HG02623 (cell line): ENCODE measurements around the gene SP140L.
A peak's percentile ranks its signal among the peaks of the same experiment; 100 is the strongest.
"Not testable (repeated sequence)": the region's sequence is repeated elsewhere in the genome, so short reads cannot be mapped to it uniquely, and the experiment has no call there.

ENCODE experiments used
- ATAC-seq: cut with Tn5 transposase; IDR thresholded peaks from one replicate; pipeline ENCODE4 v1.9.1; 2021; ENCODE audit warnings: moderate library complexity; ENCODE audit not compliant: unreplicated experiment

Gene SP140L

DNA sequence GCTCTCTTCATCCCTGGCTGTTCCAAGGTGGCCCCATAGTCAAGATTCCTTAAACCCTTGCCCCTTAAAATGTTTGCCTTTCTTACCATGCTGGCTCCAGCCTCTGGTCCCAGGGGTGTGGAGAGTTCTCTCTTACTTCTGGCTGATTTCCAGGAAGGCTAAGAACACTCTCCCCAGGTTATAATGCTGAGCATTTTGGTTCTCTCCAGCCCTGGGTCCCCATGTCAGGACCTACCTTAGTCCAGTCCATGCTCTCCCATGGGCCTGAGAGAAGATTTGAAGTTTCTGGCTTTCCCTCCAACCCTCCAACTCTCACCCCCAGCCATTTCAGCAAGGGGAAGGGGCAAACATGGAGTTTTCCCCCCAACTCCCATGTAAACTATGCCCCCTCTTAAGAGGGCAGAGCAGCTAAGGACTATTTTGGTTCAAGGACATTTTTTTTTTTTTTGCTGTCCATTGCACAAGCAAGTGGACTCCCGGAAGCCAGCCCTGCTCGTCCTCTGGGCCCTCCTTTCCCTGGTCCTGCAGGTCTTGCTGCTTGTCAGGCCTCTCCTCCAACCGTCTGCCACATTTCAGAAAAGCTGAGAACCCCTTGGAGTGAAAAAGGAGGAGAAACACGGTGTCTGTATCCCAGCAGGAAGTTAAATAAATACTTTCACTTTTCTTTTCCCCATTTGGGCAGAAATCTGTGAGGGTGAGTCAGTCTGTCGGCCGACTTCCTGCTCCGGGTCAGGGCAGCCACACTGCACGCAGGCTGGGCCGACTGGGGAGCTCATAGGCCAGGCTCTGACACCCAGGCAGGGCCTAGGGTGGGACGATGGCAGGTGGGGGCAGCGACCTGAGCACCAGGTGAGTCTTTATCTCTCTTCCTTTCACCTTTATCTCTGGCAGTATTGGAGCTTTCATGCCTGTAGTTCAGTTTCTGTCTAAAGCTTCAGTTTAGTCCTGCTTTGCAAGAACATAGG is at the start of gene SP140L:
Gene SP140L, plus strand, starts transcription at position 741 of the 965 bp plus-strand sequence. Its CDS starts 77 bp downstream, at position 818.
- peak; percentile 85 for ATAC-seq

DNA sequence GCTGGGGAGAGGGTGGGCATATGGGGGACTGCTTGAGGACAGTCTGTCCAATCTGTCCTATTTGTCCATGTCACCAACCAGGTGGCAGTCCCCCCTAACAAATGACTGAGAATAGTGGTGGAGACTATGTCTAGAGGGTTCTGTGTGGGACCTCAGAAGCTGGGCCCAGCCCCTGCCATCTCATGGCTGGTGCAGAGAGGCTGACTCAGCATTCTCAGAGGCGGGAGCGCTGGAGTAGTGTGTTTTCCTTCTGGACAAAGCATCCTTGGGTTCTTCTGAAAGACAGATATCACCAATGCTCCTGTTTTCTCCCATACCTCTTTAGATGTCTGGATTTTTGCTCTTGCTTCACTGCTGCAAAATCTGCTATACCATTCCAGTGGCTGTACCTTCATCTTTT is 44.1 kb upstream of the SP140L start:
- ATAC-seq: no peak

DNA sequence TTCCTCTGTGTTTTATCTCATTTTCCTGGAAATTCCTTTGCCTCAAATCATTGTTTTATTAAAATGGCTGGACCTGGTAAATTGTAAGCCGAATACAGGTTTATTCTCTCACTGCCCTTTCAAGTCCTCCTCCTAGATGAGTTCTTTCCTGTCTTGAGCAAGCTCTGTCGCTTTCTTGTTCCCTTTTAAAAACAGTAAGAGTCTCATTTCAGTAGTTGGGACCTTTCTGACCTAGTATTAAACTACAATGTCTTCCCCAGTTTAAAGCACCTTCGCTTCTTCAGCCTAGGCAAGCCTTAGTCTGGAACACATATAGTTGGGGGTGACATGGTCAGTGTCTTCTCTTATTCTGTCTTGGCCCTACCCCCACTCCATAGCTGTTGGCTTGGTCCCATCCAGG is 40.9 kb upstream of the SP140L start:
- ATAC-seq: no peak

DNA sequence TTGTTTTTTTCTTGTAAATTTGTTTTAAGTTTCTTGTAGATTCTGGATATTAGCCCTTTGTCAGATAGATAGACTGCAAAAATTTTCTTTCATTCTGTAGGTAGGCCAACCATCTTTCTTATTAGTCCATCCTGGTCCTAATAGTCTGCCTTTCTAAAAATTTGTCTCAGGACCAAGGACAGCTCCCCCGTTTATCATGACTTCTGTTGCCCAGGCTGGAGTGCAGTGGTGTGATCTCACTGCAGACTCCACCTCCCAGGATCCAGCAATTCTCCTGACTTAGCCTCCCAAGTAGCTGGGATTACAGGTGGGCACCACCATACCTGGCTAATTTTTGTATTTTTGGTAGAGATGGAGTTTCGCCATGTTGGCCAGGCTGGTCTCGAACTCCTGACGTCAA is 37.7 kb upstream of the SP140L start:
- ATAC-seq: not testable (repeated sequence)

DNA sequence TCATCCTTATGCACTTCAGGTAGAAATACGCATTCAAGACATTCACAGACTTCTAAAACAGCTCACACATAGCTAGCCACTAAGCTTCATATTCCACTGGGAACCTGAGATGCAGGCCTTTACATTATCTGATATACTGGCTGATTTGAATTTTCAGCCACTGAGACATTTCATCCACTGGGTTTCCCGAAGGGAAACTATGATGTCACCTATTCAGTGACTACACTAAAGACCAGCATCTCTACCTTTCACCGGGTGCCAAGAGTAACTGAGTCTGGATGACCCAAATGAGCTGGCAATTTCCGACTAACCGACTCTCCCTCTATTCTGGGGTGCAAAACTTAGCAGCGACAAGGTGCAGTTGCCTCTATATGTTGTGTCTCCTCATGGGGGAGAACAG is 31.8 kb upstream of the SP140L start:
- no peak for ATAC-seq

DNA sequence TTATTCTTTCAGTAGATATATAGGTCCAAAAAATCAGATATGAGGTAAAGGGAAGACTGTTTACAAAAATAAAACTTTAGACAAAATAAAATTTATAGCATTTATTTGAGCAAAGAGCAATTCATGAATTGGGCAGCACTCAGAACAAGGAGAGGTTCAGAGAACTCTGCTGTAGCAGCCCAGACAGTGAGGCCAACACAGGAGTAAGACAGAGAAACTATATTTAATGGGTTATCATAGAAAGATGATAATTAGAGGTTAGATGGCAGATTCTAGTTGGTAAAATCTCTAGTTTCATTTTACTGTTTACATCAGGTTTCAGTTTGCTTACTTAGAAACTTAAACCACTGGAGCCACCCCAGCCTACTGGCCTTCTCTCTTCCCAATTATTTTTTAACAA is 30.1 kb upstream of the SP140L start:
- ATAC-seq: no peak

DNA sequence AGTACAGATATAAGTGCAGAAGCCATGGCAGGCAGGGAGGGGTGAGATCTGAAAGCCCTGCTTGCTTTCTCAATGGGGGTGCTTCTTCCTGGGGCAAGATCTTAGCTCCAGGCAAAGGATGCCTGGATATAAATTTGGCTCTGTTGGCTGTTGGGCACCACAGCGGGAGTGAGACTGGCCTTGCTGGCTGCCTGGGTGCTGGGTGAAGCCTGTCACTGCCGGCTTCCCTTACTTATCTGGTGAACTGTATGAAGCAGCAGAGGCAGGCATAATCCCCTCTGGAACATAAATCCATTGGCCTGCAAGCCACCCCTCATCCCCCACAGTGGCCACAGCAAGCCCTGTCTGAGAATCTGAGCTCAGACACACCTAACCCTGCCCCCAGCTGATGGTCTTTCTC is 27.4 kb upstream of the SP140L start:
- no peak for ATAC-seq

DNA sequence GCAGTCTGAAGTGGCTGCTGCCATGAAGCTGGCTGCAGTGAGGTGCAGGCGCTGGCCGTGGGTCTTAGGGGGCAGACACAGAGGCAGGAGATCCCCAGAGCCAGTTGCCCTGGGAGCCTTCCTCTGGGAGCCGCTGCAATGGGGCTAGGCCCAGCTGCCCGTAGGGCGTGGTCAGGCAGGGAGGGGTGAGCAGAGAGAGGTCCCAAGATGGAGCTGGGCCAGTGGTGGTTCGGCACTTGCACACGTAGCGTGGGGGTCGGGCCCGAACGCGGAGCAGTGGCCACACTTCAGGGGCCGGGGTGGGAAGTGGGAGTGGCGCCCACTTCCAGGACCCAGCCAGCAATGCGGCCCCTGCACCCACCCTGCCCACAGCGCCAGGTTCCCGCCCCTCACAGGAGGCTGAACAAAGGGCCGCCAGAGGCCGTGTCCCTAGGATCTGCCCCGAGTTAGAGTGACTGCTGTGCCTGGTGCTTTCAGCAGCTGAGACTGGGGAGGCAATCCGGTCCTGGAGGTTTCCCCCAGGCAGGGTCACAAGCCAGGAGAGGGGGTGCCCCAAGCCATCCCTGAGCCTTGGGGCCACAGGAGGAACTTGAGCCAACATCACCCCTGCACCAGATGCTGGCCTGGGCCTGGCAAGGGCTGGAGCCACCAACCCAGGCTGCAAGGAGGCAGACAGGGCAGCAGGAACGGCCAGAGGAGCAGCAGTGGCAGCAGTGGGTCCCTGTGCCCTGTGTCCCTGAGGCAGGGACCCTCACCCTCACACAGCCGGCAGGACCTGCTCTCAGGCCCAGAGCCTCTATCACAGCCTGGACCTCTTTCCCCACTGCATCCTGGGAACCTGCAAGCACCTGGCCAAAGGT is 21.3 kb upstream of the SP140L start:
- no peak for ATAC-seq

DNA sequence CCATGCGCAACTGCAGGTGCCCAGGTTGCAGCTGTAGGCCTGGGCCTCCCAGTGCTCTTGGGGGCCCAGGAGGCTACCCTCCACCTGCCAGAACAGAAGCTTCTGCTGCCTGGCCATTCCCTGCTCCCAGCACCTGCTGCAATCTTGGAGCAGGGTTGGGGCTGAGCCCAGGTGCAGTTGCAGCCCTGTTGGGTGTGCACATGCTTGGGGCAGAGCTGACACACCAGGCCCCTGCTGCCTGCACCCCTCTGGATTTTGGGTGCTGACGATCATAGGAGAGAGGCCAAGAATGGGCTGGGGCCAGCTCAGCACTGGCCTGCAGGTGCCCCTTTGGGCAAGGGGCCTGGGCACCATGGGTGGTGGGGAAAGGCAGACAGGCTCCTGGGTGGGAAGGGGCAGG is 20.5 kb upstream of the SP140L start:
- no peak for ATAC-seq

DNA sequence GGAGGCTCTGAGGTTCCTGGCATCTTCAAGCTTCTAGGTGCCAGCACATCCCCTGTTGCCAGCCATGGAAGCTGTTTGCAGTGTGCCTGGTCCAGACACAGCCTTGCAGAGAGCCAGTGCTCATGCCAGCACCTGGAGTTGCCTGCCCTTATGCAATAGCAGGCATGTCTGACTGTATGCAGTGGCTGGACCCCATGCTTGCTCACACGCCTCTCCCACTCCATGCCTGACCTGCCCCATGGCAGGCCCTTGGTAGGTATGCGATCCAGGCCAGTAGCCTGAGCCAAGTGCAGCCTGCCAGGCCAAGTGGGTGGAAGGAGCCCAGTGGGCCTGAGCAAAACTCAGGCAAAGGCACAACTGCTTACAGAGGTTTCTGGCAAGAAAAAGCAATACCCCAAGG is 19.5 kb upstream of the SP140L start:
- no peak for ATAC-seq

DNA sequence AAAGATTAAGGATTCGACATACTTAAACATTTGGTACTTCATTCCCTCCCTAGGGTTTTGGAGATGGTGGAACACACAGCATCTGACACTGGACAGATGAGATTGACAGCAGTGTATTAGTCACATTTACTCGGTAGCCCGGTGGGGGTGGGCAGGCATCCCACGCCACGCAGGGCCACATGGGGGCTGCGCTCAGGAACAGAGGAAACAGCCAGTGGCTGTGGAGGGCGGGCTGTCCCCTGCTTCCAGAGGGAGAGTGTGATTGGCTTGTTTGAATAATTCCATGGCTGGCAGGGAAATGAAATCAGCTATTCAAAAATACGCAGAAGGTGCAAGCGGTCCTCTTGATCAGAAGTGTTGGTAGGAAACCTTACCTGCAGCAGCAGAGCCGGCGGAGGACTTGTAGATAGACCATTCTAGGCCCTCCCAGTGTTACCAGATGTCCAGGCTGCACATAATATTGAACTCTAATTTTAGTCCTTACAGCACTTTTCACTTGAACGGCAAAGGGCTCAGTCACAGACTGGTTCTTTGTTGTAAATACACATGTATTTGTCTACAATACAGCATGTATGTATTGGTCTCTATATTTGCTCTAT is 18.5 kb upstream of the SP140L start:
- ATAC-seq: no peak

DNA sequence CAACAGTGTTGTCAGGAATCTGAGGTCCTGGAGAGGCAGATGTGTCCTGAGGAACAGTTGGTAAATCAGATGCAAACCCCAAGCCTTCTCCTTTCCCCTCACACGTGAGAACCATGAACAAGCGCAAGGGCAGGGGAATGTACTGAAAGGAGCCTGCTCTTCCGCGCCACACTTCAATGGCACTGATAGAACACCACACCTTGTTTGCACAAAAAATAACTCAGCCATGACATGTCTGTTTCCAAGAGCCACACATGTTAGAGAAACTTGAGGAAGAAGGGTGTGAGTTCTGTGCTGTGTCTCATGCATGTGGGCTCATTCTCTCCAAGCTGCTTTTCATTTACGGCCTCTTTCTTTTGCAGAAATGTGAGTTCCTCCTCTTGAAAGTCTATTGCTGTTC is 16.2 kb upstream of the SP140L start:
- ATAC-seq: not testable (repeated sequence)

DNA sequence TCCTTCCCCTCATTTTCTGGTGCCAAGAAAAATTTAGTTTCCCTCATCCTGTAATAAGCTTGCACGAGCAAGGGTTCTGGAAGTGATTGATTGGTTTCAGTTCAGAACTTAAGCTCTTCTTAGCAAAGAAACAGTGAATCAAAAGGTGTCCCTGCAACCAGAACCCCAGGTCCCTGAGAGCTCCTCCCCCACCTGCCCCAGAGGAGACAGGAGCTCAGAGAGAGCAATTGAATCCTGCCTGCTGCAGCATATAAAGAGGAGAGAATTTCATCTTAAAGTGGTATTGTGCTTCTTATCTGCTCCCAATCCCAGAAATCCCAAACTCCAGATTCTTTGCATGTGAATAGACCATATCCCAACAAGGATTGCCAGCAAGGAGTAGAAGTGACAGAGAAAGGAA is 15.4 kb upstream of the SP140L start:
- not testable (repeated sequence) for ATAC-seq

DNA sequence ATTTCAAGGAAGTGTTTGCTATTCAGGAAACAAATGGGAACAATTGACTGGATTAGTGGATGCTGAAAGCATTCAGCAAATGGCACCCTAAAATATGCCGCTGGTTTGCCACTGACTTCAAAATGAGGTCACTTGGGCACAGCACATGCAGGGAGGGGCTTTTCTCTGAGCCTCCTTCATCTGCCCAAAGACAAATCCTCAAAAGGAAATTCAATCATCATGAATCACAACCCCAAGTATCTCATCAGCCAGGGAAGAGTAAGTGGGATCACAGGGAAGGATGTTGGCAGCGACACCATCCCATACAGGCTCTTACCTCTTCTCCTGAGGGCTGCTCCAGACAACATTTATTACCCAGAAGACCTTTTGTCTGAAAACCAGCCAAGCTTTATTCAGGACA is 14.4 kb upstream of the SP140L start:
- ATAC-seq: no peak

DNA sequence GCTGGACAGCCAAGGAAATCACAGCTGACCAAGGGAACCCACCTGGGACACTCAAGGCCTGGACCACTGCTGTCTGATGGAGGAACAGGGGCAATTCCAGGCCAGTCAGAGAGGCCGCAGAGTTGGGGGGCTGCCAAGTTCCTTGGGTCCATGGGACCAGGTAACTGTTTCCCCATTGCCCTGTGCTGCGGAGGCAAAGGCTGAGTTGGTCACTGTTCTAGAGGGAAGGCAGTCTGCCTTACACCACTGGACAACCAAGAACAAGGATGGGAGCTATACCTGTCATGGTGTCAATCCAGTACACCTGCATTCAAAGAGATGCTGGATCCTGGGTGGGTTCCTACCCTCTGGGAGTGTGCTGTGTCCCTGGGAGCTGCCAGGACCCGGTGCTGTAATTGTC is 9.6 kb upstream of the SP140L start:
- ATAC-seq: no peak

DNA sequence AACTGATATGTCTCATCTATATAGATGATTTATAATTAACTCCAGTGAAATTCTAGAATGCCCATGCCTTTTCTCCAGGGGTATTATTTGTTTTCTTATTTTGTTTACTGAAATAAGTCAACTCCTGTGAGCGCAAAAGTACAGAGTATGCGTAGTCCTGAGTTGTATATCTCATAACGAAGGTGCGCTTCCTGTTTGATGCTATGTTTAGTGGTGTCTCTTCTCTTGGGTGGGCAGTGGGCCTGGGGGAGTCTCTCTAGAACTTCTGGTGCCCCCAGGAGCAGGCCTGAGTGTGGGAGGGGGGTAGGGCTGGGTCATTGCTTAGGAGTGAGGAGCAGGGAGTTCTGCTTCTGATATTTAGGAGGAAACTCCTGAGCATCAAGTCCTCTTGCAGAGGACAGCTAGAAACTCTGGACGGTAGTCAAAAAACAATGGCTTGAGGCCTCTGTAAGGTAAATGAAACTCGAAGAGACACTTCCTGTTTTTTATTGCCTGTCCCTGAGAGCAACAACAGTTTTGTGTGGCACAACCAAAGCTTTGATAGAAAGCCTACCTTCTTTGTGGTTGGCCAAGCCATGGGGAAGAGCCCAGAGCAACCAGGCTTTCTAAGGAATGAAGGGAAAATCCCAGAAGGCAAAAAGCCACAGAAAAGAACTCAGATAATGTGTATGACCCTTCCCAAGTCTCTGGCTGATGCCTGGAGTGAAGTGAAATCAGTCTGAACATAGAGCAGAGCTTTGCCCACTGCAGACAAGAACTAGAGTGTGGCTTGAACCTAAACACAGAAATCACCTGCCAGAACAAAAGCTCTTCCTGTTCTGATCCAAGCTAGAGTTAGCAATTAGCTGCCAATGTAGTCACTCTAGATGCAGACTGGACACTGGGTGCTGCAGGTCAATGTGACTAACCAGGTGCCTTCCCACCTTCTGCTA is 8.5 kb upstream of the SP140L start:
- ATAC-seq: no peak

DNA sequence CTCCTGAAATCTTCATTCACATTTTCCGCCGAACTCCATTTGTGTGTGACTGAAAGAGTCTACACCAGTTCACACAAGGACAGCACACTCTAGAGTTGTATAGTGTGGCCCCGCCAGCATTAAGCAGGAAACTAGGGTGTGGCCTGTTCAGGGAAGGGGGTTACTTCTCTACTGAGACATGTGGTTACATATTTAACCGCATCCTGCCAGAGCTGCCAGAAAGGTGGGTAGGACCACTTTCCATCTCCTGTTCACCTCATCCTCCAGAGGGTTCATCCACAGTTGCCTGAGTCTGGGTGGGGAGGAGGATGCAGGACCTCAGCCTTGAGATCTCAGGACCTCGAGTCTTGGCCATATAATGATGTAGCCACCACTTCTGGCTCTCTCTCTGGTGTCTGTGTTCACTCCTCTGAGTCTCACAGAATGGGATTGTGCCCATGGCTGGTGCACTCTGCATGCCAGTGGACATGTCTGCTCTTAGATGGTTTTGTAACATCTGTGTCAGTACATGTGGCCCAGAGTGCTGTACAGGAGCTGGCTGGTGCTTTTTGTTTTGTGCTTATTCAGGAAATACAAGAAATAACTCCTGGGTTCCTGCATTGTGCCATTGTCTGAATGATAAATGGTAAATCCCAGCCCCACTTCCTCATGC is 7.7 kb upstream of the SP140L start:
- peak; percentile 71 for ATAC-seq

DNA sequence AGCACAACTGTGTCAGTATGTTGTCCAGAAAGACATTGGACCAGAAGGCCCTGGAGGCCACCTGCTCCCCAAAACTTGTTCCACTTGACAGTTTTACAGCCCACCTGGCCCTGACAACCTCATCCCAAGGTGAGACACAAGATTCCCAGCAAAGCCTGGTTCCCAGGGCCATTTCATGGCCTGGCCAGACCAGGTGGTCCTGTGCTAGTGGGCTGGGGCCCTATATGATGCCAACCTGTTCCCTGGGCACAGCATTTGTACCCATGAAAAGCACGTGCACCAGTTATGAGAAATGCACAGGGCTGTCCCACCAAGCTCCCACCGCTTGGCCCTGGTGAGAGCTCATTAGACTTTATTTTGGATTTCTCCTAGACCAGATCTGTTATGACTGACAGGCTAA is 6.0 kb upstream of the SP140L start:
- ATAC-seq: no peak

DNA sequence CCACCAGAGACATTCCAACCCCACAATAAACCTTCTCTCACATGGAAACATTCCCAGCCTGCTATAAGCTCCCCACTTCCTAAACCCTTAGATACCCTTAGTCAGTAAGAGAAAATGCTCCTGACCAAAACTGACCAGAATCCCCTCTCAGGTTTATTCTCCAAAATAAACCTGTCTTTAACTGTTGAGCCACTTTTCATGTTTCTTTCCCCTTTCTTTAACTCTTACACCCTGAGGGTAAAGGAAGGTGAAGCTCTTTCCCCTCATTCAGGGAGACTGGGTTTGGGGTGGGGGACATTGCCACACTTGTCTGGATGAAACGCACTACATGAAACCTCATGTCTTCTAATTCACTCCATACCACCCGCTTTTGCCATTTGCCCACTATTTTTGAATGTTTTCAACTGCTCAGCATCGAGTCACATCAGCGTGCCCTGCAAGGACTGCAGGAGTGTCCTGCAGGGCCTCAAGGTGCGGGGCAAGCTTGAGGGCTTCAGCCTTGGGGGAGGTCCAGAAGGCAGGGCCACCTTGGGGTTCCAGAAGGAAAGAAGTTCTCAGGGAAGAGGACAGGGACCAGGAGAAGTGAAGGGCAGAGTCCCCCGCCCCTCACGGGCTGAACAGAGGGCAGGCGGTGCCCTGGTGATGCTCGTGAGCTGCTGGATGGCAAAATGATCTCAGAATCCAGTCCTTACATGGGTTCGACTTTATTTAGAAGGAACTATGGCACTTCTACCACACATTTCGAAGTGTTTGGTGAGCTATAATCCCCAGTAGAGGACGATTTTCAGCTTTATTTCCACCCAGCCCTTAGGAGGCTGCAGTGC is 4.2 kb upstream of the SP140L start:
- ATAC-seq: no peak
